HG02588 (cell line): ENCODE measurements around the gene EHD3.

Experiments
- ATAC-seq: cut with Tn5 transposase; IDR thresholded peaks from one replicate; pipeline ENCODE4 v1.9.1; 2021; ENCODE audit warnings: mild to moderate bottlenecking, moderate library complexity; ENCODE audit not compliant: unreplicated experiment

Gene EHD3

DNA sequence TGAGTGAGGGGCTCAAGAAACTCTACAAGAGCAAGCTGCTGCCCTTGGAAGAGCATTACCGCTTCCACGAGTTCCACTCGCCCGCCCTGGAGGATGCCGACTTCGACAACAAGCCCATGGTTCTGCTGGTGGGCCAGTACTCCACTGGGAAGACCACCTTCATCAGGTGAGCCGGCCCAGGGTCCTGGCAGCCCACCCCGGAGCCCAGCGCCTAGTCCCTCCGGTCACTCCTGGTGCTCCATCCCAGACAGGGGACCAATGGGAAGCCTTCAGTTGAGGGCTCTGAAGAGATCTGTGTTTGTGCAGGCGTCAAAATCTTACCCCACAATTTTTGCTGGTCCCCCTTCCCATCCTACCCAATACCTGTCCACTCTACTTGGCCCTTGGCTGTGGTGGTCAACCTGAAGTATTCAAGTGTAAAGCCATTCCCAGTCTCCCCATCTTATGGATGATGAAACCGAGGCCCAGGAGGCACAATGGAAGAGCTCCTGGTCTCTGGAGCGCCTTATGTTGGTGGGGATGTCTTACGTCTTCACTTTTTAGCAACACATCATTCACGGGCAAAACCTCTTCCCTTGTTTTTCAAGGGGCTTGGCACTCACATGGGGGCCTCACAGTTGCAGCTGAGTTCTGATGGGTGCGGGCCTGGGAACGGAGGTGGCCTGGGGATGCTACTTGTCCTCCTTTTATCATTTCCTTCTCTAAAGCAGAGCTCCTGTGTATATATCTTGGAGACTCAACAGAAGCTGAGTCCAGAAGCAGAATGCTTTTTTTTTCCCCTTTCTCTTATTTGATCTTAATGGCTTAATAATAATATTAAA is 941 bp downstream of the EHD3 start:
- no peak for ATAC-seq

- no peak for ATAC-seq
Observed at GRCh38 chr2:31235504-31235902, 1.6 kb downstream of the EHD3 start.

GRCh38 chr2:31236433-31237205 is 2.7 kb downstream of the EHD3 start:
- ATAC-seq = no peak

DNA sequence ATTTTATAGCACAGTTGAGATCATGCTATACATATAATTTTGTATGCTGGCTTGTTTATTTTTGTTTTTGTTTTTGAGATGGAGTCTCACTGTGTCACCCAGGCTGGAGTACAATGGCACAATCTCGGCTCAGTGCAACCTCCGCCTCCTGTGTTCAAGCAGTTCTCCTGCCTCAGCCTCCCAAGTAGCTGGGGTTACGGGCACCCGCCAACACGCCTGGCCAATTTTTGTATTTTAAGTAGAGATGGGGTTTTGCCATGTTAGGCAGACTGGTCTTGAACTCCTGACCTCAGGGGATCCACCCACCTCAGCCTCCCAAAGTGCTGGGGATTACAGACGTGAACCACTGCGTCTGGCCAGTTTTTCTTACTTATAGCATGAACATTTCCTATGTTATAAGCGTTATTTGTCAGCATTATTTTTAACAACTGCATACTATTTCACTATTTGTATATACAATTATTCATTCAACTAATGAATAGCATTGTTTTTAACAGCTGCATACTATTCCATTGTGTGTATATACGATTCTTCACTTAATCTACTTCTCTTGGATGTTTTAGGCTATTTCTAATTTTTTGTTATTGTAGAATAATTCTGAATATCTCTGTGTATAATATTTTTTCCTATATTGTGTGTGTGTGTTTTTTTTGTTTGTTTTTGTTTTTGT is 3.5 kb downstream of the EHD3 start:
- no peak for ATAC-seq

DNA sequence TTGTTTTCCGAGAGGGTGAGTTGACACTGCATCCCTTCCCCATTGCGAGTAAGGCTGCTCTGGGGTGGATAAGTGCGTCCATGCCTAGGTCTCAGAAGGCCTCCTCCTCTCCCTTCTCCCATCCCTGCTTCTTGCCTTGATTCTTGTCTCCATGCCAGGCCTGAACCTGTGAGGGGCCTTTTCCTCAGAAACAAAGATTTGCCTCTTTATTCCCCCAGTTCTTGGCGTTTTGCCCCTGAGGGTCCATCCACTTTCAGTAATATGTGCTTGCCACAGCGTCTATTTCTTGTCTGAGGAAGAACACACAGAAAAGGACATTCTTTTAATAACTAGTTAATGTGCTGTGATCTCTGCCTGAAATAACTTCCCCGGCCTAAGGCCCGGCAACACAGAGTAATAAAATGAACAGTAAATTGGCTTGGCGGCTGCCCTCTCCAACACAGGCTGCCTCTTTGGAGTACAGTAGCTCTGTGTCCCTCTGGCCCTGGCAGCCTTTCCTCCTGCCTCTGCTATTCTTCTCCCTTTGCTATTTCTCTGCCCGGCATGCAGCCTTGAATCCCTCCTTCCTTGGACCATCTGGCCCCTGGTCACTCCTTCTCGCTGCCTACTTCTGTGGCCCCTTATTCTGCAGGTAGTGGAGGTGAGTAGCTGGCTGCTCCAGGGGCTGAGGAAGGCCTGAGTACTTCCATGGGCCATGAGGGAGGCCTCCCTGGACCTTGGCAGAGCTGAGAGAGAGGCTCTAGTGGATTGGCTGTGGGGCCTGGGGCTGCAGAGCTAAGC is 4.4 kb downstream of the EHD3 start:
- ATAC-seq = no peak

DNA sequence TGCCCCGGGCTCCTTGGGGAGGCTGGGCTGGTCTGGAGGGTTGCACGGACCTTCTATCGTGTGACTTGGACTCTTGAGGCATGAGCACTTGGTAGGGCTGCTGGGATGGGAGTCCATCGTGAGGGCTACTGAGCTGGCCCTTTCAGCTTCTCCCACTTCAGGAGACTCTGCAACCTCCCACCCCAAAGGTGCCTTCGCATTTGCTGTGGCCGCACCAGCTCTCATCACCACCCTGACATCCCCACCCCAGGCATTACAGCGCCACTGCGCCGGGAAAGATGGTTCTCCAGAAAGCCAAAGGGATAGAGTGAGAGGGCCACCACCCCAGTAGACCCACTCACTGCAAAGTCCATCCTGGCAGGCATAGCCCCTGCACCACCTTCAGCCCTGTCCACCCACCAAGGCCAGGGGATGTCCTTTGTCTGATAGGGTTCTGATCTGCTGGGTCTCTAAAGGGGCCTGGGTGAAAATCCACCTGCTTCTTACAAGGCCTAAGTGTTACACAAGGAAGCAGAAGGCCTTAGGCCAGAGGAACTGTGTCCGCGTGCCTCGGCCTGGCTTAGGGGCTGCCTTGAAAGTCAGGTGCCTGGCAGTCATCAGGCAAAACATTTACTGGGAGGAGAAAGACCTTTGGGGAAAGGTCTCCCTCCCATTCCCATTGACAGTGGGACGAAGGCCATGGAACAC is 5.1 kb downstream of the EHD3 start:
- no peak for ATAC-seq

DNA sequence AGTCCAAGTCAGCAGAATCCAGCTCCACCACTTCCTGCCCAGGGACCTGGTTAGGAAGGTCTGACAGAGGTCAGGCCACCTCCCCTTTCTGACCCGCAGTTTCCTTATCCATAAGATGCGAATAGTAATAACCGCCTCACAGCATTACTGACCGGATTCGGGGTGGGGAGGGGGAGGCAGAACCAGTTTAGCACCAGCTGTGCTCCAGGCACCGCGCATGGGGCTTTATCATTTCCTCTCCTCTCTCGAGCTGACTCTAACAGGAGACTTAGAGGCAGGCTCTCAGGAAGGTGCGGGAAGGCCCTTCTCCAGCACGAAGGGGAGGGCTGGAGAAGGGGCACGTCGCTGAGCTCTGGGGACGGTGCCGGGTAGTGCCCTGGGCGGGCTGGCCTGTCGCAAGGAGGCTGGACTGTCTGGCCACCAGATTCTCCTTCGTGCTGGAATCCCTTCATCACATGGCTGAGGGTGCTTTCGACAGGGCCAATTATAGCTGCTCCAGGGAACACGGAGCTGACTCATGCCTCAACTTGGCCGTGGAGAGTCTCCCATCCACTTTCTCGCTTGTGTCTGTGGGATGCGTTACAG is 5.7 kb downstream of the EHD3 start:
- no peak for ATAC-seq

DNA sequence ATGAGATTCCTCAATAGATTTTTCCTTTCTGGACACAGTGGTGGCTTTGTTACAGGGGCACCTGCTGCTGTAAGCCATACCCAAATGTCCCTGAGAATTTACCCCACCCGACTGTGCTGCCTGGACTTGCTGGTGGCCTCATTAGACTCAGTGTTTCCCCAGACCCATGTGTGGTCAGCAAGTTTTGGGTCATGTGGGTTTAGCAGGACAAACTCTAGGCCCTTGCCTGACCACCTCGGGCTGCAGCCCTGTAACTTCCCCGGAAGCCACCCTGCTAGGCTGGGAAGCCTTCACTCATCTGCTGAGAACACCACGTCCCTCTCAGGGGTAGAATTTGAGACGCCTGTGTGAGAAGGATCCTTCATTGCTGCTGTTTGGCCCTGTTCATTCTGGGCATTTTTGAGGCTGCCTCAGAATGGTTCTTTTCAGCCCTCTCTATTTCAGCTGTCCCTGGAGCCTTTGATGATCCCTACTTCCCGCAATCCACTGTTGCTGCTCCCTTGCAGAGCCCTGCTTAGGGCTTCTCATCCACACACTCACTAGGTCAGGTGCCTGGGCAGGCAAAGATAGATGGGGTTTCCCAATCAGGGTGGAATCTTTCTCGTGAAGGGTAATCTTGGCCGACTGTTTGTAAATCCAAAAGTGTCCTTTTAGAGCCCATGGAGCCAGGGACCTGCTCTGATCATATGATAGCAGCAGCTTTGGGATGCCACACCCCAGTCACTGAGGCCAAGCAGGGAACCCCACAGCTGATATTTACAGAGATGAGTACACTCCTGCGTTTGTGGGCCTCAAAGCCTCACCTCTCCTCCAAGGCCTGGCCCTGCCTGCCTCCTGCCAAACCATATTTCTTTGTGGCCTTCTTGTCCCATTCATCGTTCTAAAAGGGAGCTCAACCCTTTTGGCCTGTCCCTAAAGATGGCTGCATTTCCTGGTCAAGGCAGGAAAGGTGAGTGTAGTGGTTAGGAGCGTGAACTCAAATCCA is 6.7 kb downstream of the EHD3 start:
- no peak for ATAC-seq

- ATAC-seq = no peak
Observed at GRCh38 chr2:31241625-31242270, 7.8 kb downstream of the EHD3 start.

DNA sequence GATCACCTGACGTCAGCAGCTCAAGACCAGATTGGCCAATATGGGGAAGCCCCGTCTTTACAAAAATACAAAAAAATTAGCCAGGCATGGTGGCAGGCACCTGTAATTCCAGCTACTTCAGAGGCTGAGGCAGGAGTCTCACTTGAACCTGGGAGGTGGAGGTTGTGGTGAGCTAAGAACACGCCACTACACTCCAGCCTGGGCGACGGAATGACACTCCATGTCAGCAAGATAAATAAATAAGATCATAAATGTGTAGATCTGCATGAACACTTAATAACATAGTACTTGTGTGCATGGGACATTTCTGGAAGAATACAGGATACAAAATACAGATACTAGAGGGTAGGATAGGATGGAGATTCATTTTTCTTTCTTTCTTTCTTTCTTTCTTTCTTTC is 9.1 kb downstream of the EHD3 start:
- ATAC-seq = no peak

DNA sequence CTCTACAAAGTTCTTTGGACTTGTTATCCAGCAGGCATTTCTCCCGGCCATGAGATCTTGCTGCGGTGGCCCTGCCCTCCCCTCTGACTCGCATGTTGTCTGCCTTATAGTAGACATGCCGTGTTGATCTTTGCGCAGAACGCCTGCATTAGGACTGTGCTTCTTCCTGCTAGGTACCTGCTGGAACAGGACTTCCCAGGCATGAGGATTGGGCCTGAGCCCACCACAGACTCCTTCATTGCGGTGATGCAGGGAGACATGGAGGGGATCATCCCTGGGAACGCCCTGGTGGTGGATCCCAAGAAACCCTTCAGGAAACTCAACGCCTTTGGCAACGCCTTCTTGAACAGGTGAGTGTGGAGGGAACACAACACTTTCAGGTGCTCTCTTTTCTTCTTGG is 10.1 kb downstream of the EHD3 start:
- ATAC-seq = no peak

- no peak for ATAC-seq
Observed at GRCh38 chr2:31246184-31246852, 12.4 kb downstream of the EHD3 start.

DNA sequence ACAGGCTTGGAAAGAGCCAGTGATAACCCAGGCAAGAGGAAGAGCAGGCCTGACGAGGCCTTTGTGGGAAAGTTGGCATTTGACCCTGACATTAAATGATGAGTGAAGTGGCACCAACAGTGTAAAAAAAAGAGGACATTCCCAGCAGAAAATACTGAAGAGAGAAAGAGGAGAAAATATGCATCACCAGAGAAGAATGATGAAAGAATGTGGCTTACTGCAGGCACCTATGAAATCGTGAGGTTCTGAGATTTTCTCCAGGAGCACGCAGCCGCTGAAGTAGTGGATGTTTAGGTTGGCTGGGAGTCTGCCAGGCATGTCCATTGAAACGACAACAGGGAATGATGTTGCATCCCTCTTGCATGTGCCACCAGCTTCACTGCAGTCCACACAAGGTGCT is 13.8 kb downstream of the EHD3 start:
- no peak for ATAC-seq

DNA sequence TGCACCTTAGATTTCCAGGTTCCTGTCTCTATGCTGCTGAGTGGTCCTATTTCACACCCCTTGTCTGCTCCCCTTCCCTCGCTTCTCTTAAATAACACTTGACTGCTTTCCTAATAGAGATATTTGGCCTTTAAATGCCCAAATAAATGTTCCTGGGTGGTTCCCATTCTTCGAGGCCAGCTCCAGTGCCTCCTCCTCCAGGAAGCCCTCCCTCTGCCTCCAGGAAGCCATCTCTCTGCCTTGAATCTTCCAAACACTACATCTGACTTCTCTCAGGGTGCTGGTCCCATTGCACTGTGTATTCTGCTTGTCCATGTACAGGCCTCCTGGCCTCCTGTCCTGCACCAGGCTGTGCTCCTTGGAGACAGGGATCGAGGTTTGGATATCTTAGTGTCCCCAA is 14.2 kb downstream of the EHD3 start:
- ATAC-seq = no peak

DNA sequence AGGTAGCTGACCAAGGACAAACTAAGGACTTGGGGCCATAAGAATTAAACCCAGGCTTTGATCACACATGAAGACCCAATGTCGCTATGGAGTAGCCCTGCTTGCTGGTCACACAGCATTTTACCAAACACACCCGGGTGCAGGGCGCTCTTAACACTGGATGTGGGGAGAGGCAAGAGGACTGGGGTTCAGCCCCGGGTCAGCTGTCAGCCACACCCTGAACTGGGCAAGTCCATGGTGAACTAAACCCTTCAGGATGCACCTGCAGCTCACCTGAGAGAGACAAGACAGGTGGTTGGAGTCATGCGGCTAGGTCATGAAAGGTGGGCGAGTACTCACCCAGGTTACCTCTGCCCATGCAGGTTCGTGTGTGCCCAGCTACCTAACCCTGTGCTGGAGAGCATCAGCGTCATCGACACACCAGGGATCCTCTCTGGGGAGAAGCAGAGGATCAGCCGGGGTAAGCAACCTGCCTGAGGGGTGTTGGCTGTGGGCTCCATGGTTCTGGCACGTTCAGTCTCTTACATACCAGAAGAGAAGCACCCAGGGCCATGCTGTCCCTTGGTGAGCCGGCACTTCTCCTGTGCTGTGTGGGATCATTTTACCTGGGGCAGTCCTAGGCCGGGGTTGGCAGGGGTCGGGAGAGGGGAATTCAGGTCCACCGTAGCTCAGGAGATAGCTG is 15.2 kb downstream of the EHD3 start:
- no peak for ATAC-seq

DNA sequence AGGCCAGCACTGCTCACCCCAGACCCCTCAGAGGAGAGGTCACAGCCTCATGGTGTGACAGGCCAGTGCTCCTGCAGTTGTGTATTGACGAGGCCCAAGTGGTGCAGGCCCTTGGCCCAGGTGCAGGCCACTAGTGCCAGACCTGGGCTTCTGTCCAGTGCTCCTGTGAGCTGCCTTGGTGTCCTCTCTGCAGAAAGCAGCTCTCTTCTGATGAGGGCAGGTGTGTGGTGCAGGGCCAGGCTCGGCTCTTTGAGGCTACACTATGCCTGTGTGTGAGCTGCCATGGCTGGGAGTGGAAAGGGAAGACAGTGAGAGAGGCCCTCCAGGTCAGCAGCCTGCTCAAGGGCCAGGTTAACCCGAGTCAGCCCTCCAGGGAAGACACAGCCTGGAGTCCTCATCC is 17.1 kb downstream of the EHD3 start:
- ATAC-seq = no peak

DNA sequence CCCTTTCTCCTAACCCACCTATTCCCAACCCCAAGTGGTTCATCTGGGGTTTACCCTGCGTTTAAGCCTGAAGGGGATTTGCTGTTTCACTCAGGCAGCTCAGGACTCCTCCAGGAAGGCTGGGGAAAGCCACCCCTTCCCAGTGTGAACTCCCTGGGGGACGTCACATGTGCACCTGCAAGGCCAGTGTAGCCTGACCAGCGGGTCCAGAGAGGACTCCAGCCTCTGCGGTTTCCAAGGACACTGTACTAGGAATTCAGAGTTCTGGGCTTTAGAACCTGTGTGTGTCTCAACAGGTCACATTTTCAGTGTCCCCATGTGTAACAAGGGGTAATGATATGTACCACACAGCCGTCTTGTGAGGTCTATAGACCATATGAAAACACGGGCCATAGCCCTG is 17.9 kb downstream of the EHD3 start:
- ATAC-seq = no peak
